Thoracic aorta (tissue), 2 donors: Measurements from ENCODE around the gene RCE1. TPM values are rescaled to one million over a fixed set of nuclear protein-coding genes. Genes with fewer than 3 reads are reported as not detected.

Source experiments
- ATAC-seq: fragments of 150-250 bp; one replicate; pipeline ENCODE4 v1.8.0; 2017; ENCODE audit warnings: low read depth; ENCODE audit not compliant: insufficient number of reproducible peaks, low FRiP score
- DNase-seq: peaks from one replicate; pipeline ENCODE4 v3.0.0-alpha.2; 2020; ENCODE audit warnings: low spot score
- H3K27ac ChIP-seq, 2 donors: fragments of 200-600 bp; sonication (generic); 1 replicate in 1 of 2; 2 replicates in 1 of 2; pipeline ENCODE4 v1.5.1; 2016; ENCODE audit warnings: mild to moderate bottlenecking in 2 of 2, moderate library complexity in 2 of 2
- H3K27me3 ChIP-seq: fragments of 200-600 bp; sonication (generic); replicated peaks from 2 replicates; pipeline ENCODE4 v1.6.0; 2016; ENCODE audit warnings: mild to moderate bottlenecking; ENCODE audit not compliant: insufficient read depth
- H3K36me3 ChIP-seq: fragments of 200-600 bp; sonication (generic); one replicate; pipeline ENCODE4 v1.5.1; 2016
- H3K4me1 ChIP-seq, 2 donors: fragments of 200-600 bp; sonication (generic); 1 replicate in 1 of 2; 2 replicates in 1 of 2; pipeline versions ENCODE4 v1.5.1 to v1.6.0; 2016; ENCODE audit warnings: low read depth in 2 of 2, mild to moderate bottlenecking in 1 of 2; ENCODE audit not compliant: control insufficient read depth in 1 of 2
- H3K4me3 ChIP-seq: fragments of 200-600 bp; sonication (generic); 2 replicates; pipeline ENCODE4 v1.5.1; 2016; ENCODE audit warnings: mild to moderate bottlenecking
- H3K9me3 ChIP-seq: fragments of 200-600 bp; sonication (generic); 2 replicates; pipeline ENCODE4 v1.5.1; 2016
- CTCF ChIP-seq: fragments of 200-600 bp; sonication (generic); IDR thresholded peaks from one replicate; pipeline ENCODE4 v1.5.1; 2019; ENCODE audit warnings: antibody characterized with exemption
- total RNA-seq, 2 donors: library from RNA; depleted of rRNA; stranded (reverse); fragments of >200 nt; gene quantifications; one replicate each; pipeline versions ENCODE4 v1.1.0 to v1.2.3, GENCODE V29; 2016

The RCE1 gene
- total RNA-seq, 2 donors from 2014 or later, result 11.9 to 17.5 TPM

GRCh38 chr11:66845143-66845875 lies 2.1 kb downstream of the RCE1 start:
- TF ChIP-seq CTCF, result no peak
- H3K27ac ChIP-seq, result no peak overlapping the region
- no peaks in the 10 kb centered on the region for H3K27me3 ChIP-seq
- ATAC-seq (no peak), DNase-seq (no peak)
- H3K36me3 ChIP-seq, result peaks cover 16% of the 10 kb centered on the region
- H3K4me3 ChIP-seq, result no peak overlapping the region
- H3K4me1 ChIP-seq, result peaks cover 17 to 28% of the 10 kb centered on the region in 2 donors
- H3K9me3 ChIP-seq, result no peaks in the 10 kb centered on the region

- H3K36me3 ChIP-seq, result peaks cover 16% of the 10 kb centered on the region
- no peak for DNase-seq
Observed at GRCh38 chr11:66845876-66846212, 2.6 kb downstream of the RCE1 start.

GRCh38 chr11:66846671-66847091 lies 3.4 kb downstream of the RCE1 start:
- Histone ChIP-seq H3K4me1 (peaks cover 16 to 22% of the 10 kb centered on the region in 2 donors), H3K27ac (no peak overlapping the region), H3K36me3 (peaks cover 16% of the 10 kb centered on the region), H3K27me3 (no peaks in the 10 kb centered on the region), H3K4me3 (no peak overlapping the region), H3K9me3 (no peaks in the 10 kb centered on the region)
- DNase-seq, result no peak
- no peak for ATAC-seq
- no peak for TF ChIP-seq CTCF

More at GRCh38 chr11:66845876-66846212, 2.6 kb downstream of the RCE1 start:
- Histone ChIP-seq H3K4me1 (peaks cover 17 to 28% of the 10 kb centered on the region in 2 donors), H3K27me3 (no peaks in the 10 kb centered on the region), H3K27ac (no peak overlapping the region), H3K9me3 (no peaks in the 10 kb centered on the region), H3K4me3 (no peak overlapping the region)
- TF ChIP-seq CTCF, result no peak
- ATAC-seq, result no peak

GRCh38 chr11:66847461-66848232 lies 4.4 kb downstream of the RCE1 start:
- Histone ChIP-seq H3K9me3 (no peaks in the 10 kb centered on the region), H3K27ac (no peak overlapping the region), H3K36me3 (peaks cover 16% of the 10 kb centered on the region), H3K27me3 (no peaks in the 10 kb centered on the region), H3K4me3 (no peak overlapping the region), H3K4me1 (peaks cover 8 to 12% of the 10 kb centered on the region in 2 donors)
- no peak for ATAC-seq
- no peak for TF ChIP-seq CTCF
- no peak for DNase-seq

- DNase-seq, result no peak
- no peaks in the 10 kb centered on the region for H3K9me3 ChIP-seq
- H3K4me3 ChIP-seq, result no peak overlapping the region
- no peak for ATAC-seq
- peaks cover 16% of the 10 kb centered on the region for H3K36me3 ChIP-seq
- H3K27ac ChIP-seq, result no peak overlapping the region
- H3K4me1 ChIP-seq, result peaks cover 7 to 11% of the 10 kb centered on the region in 2 donors
- no peak for TF ChIP-seq CTCF
- no peaks in the 10 kb centered on the region for H3K27me3 ChIP-seq
Observed at GRCh38 chr11:66848671-66849500, 5.6 kb downstream of the RCE1 start.
